PC-9 (cell line): Measurements from ENCODE around the gene GLIPR2. TPM values are rescaled to one million over a fixed set of nuclear protein-coding genes. Genes with fewer than 3 reads are reported as not detected.

ENCODE experiments used
- BruUV-seq: library from RNA; stranded (reverse); fragments of 400-500 nt; replicated peaks from 2 replicates; lab custom pipeline; 2021; lab: Mats Ljungman, UMichigan
- CTCF ChIA-PET: fragments of 300-600 bp; sonication (Branson Sonifier 250); formaldehyde crosslinking; loops from one replicate; lab custom pipeline; 2022; ENCODE audit warnings: antibody characterized with exemption; lab: Charles Lee
- POLR2A ChIA-PET: fragments of 300-600 bp; sonication (Branson Sonifier 250); formaldehyde crosslinking; loops from one replicate; lab custom pipeline; 2022; ENCODE audit warnings: antibody characterized with exemption; ENCODE audit not compliant: unreplicated experiment; lab: Charles Lee
- DNase-seq, 2 experiments: peaks; one replicate each; pipeline versions ENCODE4 v3.0.0 to v3.0.0-alpha.2; 2015 to 2022; ENCODE audit warnings: mixed read lengths in 1 of 2
- H2AFZ ChIP-seq: fragments of 200-600 bp; sonication (generic); 2 replicates; pipeline ENCODE4 v1.8.1; 2017; ENCODE audit warnings: antibody characterized with exemption
- H3F3A ChIP-seq: fragments of 200-600 bp; sonication (generic); 2 replicates; pipeline ENCODE4 v1.8.1; 2017; ENCODE audit warnings: antibody characterized with exemption, mild to moderate bottlenecking, low read depth; ENCODE audit not compliant: insufficient read depth
- H3K27ac ChIP-seq: fragments of 200-600 bp; sonication (generic); 2 replicates; pipeline ENCODE4 v1.6.1; 2016; ENCODE audit warnings: mixed run types
- H3K27me3 ChIP-seq: fragments of 200-600 bp; sonication (generic); 2 replicates; pipeline ENCODE4 v1.6.1; 2016; ENCODE audit warnings: low read depth, mixed run types; ENCODE audit not compliant: insufficient read depth
- H3K36me3 ChIP-seq: fragments of 200-600 bp; sonication (generic); 2 replicates; pipeline ENCODE4 v1.6.1; 2016; ENCODE audit warnings: low read depth, mixed run types
- H3K4me1 ChIP-seq: fragments of 200-600 bp; sonication (generic); replicated peaks from 2 replicates; pipeline ENCODE4 v1.6.1; 2016; ENCODE audit warnings: mixed run types; ENCODE audit not compliant: insufficient read depth
- H3K4me2 ChIP-seq: fragments of 200-600 bp; sonication (generic); 2 replicates; pipeline ENCODE4 v1.6.1; 2017; ENCODE audit warnings: mixed run types
- H3K4me3 ChIP-seq: fragments of 200-600 bp; sonication (generic); 2 replicates; pipeline ENCODE4 v1.6.1; 2016; ENCODE audit warnings: mixed run types
- H3K79me2 ChIP-seq: fragments of 200-600 bp; sonication (generic); 2 replicates; pipeline ENCODE4 v1.6.1; 2017; ENCODE audit warnings: low read depth, mixed run types
- H3K9me2 ChIP-seq: fragments of 200-600 bp; sonication (generic); 2 replicates; pipeline ENCODE4 v1.8.1; 2017; ENCODE audit warnings: mild to moderate bottlenecking; ENCODE audit not compliant: insufficient read depth
- H3K9me3 ChIP-seq: fragments of 200-600 bp; sonication (generic); 2 replicates; pipeline ENCODE4 v1.8.1; 2016; ENCODE audit warnings: low read depth; ENCODE audit not compliant: insufficient read depth
- H4K20me1 ChIP-seq: fragments of 200-600 bp; sonication (generic); 2 replicates; pipeline ENCODE4 v1.8.1; 2017; ENCODE audit not compliant: insufficient read depth
- CTCF ChIP-seq: fragments of 200-600 bp; sonication (generic); conservative IDR thresholded peaks from 2 replicates; pipeline ENCODE4 v1.6.1; 2017; ENCODE audit warnings: mixed run types, antibody characterized with exemption, mild to moderate bottlenecking, moderate library complexity
- EZH2 ChIP-seq: fragments of 200-600 bp; sonication (generic); IDR thresholded peaks from 2 replicates; pipeline ENCODE4 v1.8.0; 2017; ENCODE audit warnings: antibody characterized with exemption, low read depth
- intact Hi-C: fragments of 100-400 bp; cut with micrococcal nuclease; formaldehyde crosslinking; loops from one replicate; pipeline ENCODE4 v1.10.0; 2022; ENCODE audit not compliant: unreplicated experiment
- total RNA-seq: library from RNA; stranded (reverse); gene quantifications from 2 replicates; pipeline ENCODE4 v1.2.3, GENCODE V29; 2021

The GLIPR2 gene
- total RNA-seq, 1 experiment from 2014 or later = 3.9 TPM

DNA sequence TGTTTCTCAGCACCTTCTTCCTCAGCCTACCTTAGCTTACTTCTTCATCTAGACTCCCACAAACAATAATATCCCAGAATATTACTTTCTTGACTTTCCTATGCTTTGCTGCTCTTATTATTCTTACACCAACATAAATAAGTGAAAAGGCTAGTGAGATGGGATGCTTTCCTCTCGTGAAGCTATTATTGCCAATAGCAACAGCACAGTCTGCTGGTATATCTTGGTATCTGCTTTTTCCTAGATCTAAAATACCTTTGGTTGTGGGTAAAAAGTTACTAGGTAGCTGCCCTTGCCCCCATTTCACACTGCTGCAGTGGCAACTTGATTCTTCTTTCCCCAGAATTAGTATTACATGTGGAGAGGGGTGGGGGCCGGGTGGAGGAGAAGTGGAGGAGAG lies 26.1 kb upstream of the GLIPR2 start:
- H3K4me2 ChIP-seq = no peak overlapping the region
- POLR2A ChIA-PET = no interaction called here
- no peaks in the 10 kb centered on the region for H3K4me1 ChIP-seq
- TF ChIP-seq EZH2 (no peak), CTCF (no peak)
- H3K9me2 ChIP-seq = no peaks in the 10 kb centered on the region
- no peaks in the 10 kb centered on the region for H3K9me3 ChIP-seq
- no peaks in the 10 kb centered on the region for H3K27me3 ChIP-seq
- no peaks in the 10 kb centered on the region for H3K36me3 ChIP-seq
- DNase-seq = no peak
- intact Hi-C loops = no loop called here
- no peaks in the 10 kb centered on the region for H3K79me2 ChIP-seq
- no peak overlapping the region for H3K27ac ChIP-seq
- no peaks in the 10 kb centered on the region for H4K20me1 ChIP-seq
- no peaks in the 10 kb centered on the region for H3F3A ChIP-seq
- no TSS peak for BruUV-seq
- no peak overlapping the region for H3K4me3 ChIP-seq
- no peak overlapping the region for H2AFZ ChIP-seq
- CTCF ChIA-PET = no interaction called here

- no peak overlapping the region for H3K4me2 ChIP-seq
- POLR2A ChIA-PET = no interaction called here
- H3K9me3 ChIP-seq = no peaks in the 10 kb centered on the region
- no peaks in the 10 kb centered on the region for H3K79me2 ChIP-seq
- no peak overlapping the region for H3K4me3 ChIP-seq
- no peaks in the 10 kb centered on the region for H3K9me2 ChIP-seq
- CTCF ChIA-PET = no interaction called here
- no peaks in the 10 kb centered on the region for H3F3A ChIP-seq
- H3K27ac ChIP-seq = no peak overlapping the region
- intact Hi-C loops = no loop called here
- no peaks in the 10 kb centered on the region for H3K36me3 ChIP-seq
- no peak for TF ChIP-seq CTCF
- TF ChIP-seq EZH2 = no peak
- no peaks in the 10 kb centered on the region for H3K4me1 ChIP-seq
- BruUV-seq = no TSS peak
- no peak overlapping the region for H2AFZ ChIP-seq
- no peaks in the 10 kb centered on the region for H3K27me3 ChIP-seq
- H4K20me1 ChIP-seq = no peaks in the 10 kb centered on the region
- no peak for DNase-seq
Measured at GRCh38 chr9:36112516-36112915, 24.0 kb upstream of the GLIPR2 start.

DNA sequence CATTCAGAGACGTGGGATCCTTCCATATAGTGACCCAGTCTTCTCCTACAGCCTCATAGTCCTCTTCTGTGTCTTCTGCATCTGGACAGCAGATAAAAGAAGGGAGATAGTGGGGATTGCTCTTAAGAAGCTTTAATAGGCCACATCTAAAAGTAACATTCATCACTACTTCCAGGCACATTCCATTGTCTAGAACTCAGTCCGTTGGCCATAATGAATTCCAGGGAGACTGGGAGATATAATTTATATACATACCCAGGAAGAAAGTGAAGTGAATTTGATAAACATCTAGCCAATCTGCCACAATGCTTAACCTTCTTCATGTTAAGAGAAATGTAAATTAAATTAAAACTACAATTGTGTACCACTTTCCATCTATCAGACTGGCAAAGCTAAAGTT lies 22.5 kb upstream of the GLIPR2 start:
- H3K79me2 ChIP-seq = no peaks in the 10 kb centered on the region
- H3K27me3 ChIP-seq = no peaks in the 10 kb centered on the region
- intact Hi-C loops = no loop called here
- no peak overlapping the region for H3K4me2 ChIP-seq
- no peak overlapping the region for H2AFZ ChIP-seq
- H3F3A ChIP-seq = no peaks in the 10 kb centered on the region
- no peak overlapping the region for H3K27ac ChIP-seq
- TF ChIP-seq CTCF (no peak), EZH2 (no peak)
- DNase-seq = no peak
- H3K4me3 ChIP-seq = no peak overlapping the region
- no peaks in the 10 kb centered on the region for H3K9me3 ChIP-seq
- H3K9me2 ChIP-seq = no peaks in the 10 kb centered on the region
- ChIA-PET CTCF (interaction anchor here (0.6 kb wide), 1 partner anchor 467 kb away, joined by 3 read pairs; no protein-coding TSS in a partner anchor), POLR2A (no interaction called here)
- no peaks in the 10 kb centered on the region for H3K36me3 ChIP-seq
- no peaks in the 10 kb centered on the region for H4K20me1 ChIP-seq
- no peaks in the 10 kb centered on the region for H3K4me1 ChIP-seq
- no TSS peak for BruUV-seq
